WTC11 (cell line): Measurements from ENCODE around the gene STAC.

Experiments used
- ELF4 ChIP-seq: sonication (generic); formaldehyde crosslinking; IDR thresholded peaks from 2 replicates; pipeline ENCODE4 v1.8.1; 2022; ENCODE audit warnings: low read depth, mild to moderate bottlenecking, moderate library complexity, missing genetic modification reagents
- NFYB ChIP-seq: sonication (generic); formaldehyde crosslinking; conservative IDR thresholded peaks from 2 replicates; pipeline ENCODE4 v1.8.0; 2022; ENCODE audit warnings: low read depth, missing genetic modification reagents
- STAT6 ChIP-seq: sonication (generic); formaldehyde crosslinking; conservative IDR thresholded peaks from 2 replicates; pipeline ENCODE4 v1.8.1; 2023; ENCODE audit warnings: mild to moderate bottlenecking, low read depth, missing genetic modification reagents, moderate library complexity
- TF ChIP-seq, protein P1 (sequence below): fragments of 250-450 bp; sonication (Bioruptor Pico); IDR thresholded peaks from 2 replicates; pipeline ENCODE4 v2.1.2; 2022; ENCODE audit warnings: mild to moderate bottlenecking, moderate library complexity
- TF ChIP-seq, protein P2 (sequence below): fragments of 200-600 bp; IDR thresholded peaks from 2 replicates; pipeline ENCODE4 v1.8.0; 2022; ENCODE audit warnings: antibody characterized with exemption

GRCh38 chr3:36558961-36559360 is 178.7 kb downstream of the STAC start:
- TF ChIP-seq, protein P1, sequence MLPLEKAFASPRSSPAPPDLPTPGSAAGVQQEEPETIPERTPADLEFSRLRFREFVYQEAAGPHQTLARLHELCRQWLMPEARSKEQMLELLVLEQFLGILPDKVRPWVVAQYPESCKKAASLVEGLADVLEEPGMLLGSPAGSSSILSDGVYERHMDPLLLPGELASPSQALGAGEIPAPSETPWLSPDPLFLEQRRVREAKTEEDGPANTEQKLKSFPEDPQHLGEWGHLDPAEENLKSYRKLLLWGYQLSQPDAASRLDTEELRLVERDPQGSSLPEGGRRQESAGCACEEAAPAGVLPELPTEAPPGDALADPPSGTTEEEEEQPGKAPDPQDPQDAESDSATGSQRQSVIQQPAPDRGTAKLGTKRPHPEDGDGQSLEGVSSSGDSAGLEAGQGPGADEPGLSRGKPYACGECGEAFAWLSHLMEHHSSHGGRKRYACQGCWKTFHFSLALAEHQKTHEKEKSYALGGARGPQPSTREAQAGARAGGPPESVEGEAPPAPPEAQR (CRISPR knock-in tag): no peak
- TF ChIP-seq, protein P2, sequence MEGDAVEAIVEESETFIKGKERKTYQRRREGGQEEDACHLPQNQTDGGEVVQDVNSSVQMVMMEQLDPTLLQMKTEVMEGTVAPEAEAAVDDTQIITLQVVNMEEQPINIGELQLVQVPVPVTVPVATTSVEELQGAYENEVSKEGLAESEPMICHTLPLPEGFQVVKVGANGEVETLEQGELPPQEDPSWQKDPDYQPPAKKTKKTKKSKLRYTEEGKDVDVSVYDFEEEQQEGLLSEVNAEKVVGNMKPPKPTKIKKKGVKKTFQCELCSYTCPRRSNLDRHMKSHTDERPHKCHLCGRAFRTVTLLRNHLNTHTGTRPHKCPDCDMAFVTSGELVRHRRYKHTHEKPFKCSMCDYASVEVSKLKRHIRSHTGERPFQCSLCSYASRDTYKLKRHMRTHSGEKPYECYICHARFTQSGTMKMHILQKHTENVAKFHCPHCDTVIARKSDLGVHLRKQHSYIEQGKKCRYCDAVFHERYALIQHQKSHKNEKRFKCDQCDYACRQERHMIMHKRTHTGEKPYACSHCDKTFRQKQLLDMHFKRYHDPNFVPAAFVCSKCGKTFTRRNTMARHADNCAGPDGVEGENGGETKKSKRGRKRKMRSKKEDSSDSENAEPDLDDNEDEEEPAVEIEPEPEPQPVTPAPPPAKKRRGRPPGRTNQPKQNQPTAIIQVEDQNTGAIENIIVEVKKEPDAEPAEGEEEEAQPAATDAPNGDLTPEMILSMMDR: no peak
- no peak for TF ChIP-seq ELF4
- no peak for TF ChIP-seq NFYB (CRISPR knock-in tag)
- no peak for TF ChIP-seq STAT6 (CRISPR knock-in tag)
